ENCODE data around the gene RNF150. TPM values are rescaled to one million over a fixed set of nuclear protein-coding genes. Genes with fewer than 3 reads are reported as not detected.

RNF150 gene
- total and polyA plus RNA-seq, 2 of the 8 experiments (the other 6 are each of a cell fraction or from before 2014, with no cell fraction given), result 3.4 to 4.8 TPM

DNA sequence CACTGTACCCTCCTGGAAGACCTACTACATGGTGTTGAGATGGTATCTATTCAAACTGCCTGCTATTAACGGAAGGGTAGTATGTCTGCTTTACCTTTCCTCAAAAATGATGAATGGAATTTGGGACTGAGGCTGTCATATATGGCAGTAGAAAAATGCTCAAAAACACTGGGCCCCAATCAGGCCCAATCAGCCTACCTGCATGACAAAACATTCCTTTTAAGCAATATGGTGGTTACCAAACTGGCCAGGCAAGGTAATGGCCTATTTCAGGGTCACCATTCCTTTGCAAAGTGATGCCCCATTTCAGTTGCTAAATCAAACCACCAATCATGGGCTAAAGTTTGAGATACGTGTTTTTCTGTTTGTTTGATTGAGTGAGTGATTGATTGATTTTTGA is 14.9 kb downstream of the RNF150 start (continued):
- no peak for TF ChIP-seq CTCF (IDR thresholded peaks at IDR 0.05; ENCODE audit: control extremely low read depth in 1 of 3, insufficient read depth in 1 of 3, low read depth in 1 of 3, low read length in 3 of 3)
- no peak for TF ChIP-seq RBBP5 (IDR thresholded peaks at IDR 0.05; ENCODE audit: borderline replicate concordance, low read depth, low read length)
- TF ChIP-seq BCL11A (IDR thresholded peaks at IDR 0.05; ENCODE audit: low read depth in 2 of 2, low read length in 2 of 2), result no peak
- no peak for TF ChIP-seq ATF3 (IDR thresholded peaks at IDR 0.05; ENCODE audit: insufficient read depth, low read depth, low read length)

All from H1 (cell line).